GM19238 (cell line): ENCODE results near the gene CDH2.

Experiments used
- DNase-seq: peaks from one replicate; pipeline ENCODE4 v3.0.0; 2011; ENCODE audit warnings: low spot score; ENCODE audit not compliant: insufficient read length

Gene CDH2

DNA sequence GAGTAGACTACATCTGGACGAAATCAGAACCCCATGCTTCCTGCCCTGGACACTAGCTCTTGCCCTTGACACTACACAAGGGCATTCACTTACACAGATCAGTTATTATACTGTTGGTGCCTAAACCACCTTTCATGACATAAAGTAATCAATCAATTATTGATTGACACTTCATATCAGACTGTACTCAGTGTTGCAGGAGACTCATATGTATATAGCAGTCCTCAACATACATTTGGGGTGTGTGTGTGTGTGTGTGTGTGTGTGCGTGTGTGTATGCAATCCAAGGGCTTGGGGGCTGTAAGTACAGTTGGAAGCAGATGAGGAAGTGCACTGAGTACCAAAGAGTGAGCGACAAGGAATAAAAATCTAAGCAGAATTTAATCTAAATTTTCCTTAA, 5.1 kb downstream of the CDH2 start:
- DNase-seq: no peak

DNA sequence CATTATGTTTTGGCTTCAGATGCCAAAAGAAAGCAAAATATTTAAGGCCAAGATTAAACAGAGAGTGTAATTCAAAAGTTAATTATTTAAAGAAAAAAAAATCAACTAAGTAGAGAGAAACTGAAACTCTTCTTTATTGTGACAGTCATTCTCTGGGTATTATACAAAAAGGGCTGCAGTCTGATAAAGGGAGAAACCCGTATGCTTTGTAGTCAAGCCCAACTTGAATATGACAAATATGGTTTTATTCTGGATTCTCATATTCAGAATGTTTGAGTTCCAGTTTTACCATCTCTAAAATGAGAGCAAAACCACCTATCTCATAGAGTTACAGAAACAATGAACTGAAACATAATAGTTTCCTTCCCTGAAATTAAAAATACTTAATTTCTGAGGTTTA, 8.2 kb downstream of the CDH2 start:
- no peak for DNase-seq

DNA sequence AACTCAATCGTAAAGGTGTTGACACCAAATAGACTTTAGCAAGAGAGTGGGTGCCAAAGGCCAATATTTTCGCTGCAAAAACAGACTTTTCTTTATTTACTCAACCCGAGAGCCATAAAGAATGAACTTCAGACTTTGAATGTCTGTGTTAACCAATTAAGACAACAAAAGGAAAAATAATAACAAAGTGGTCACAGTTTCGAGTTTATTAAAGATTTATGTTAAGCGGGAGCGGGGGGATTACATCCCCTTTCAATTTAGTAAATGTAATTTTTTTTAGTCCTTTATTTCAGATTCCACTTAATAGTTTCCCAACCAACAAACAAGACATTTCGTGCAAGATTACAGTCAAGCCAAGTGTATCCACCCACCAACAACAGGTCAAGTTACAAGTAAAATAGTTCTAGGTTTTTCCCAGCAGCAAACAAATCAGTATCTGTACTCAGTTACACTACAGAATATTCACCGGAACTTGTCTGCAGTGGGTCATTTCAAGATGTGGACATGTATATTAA, 9.0 kb downstream of the CDH2 start:
- DNase-seq: no peak

DNA sequence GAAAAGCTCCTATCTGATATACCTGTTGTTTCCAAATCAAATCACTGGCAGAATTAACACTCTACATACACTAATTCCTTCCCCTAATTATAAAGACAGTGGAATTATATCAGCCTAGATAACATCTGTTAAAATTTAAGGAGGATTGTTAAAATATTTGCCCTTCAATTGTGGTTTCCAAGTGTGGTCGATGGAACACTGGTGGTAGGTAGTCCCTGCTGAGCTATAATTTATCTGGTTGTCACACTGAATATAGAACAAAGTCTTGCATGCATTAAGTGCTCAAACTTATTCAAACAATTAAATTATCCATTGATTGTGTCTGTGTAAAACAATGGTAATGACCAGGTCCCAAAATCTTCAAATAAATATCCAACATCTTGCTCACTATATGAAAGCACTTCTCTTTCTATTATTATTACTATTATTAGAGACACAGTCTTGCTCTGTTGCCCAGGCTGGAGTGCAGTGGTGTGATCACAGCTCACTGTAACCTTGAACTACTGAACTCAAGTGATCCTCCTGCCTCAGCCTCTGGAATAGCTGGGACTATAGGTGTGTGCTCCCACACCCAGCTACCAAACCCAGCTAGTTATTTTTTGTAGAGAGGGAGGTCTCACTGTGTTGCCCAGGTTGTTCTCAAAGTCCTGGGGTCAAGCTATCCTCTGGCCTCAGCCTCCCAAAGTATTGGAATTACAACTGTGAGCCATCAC, 12.0 kb downstream of the CDH2 start:
- no peak for DNase-seq

DNA sequence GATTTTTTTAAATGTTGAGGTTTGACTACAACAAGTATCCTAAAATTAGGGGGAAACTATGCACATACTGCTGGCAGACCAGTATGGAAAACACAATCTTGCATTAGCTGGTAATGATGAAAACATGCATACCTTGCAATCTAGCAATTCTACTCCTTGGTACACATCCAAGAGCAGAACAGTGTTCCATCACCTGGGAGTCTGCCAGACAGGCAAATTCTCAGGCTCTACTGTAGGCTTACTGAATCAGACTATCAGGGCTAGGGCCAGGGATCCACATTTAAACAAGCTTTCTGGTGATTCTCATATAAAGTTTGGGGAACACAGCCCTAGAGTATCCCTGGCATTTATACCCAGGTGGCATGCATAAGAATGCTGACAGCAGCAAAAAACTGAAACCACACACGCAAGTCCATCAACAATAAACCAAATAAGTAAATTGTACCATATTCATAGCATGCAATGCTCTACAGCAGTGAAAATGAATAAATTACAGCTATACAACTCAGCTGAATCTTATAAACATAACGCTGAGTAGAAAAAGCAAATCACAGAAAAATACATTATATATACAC, 13.6 kb downstream of the CDH2 start:
- no peak for DNase-seq

DNA sequence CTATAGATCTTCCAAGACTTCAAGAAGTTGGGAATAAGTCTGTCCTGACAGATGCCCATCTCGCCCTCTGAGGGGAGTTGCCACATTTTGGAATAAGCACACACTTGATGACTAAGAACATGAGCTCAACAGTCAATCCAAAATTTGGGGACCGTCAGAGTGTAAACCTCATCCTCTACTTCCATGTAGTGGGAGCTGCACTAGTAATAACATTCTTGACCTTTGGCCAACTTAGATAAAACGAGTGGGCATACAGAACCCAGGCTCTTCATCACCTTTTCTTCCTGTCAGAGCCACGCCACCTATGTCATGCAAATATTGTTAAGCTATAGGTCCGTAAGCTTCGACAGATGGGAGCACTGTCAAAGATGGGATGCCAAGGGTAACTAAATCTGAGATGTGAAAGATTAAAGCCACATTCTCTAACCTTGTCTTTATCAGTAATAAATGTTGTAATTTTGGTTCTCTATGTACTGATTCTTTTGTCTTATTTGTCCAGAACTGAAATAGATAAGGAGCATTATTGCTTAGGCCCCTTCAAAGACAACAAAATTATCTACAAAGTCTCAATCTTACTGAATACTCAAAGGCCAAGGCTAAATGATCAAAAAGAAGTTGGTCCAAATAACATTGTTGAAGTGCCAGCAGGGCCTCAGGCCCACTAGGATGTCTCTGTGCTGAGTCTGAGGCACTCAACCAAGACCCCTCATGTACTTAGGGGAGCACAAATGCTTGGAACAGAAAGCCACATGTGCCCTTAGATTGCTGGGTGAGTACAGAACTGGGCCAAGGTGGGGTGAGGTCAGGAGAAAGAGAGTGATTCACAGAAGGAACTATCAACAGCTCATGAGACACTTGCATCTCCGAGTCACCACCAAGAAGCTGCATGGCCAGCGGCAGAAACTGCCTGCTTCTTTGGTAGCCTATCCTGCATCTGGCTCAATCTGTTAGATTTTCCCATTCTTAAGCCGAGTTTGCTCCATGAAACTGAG, 15.0 kb downstream of the CDH2 start:
- DNase-seq: no peak

DNA sequence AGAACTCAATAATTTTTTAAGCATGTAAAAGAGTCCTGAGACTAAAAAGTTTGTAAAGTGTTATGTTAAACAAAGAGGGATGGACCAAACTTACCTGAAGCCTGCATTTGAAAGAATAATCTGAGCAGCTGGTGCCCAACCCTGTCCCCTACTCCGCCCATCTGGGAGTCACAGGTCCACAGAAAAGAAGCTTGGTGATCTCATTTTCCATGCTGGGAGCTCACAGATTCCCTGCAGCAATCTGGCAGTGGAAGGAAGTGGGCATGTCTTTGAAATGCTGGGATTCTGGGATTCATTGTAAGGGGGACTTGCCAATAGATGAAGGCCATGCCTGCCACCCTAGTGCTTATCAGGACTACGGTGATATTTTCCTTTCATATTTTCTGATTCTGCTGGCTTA, 17.9 kb downstream of the CDH2 start:
- no peak for DNase-seq

DNA sequence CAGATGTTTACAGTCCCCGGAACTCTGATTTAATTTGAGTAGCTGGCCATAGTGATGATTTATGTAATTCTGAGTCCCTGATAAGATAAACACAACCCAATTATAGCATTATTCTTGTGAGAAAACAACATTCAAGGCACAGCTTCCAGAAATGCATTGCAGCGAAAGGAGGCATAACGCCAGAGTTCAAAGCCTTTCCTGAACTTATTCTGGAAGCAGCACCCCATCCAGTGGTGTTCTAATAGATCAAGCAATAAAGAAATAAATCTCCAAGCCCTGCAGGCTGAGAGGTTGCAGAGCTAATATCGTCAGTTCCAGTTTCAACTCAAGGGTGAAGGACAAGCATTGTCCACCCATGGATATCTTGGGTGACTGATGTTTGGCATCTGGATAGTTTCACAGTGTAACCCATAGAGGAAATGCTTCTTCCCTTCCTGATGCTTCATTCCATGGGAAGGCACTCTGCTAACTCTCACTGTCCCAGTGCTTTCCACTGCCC, 18.8 kb downstream of the CDH2 start:
- DNase-seq: no peak

DNA sequence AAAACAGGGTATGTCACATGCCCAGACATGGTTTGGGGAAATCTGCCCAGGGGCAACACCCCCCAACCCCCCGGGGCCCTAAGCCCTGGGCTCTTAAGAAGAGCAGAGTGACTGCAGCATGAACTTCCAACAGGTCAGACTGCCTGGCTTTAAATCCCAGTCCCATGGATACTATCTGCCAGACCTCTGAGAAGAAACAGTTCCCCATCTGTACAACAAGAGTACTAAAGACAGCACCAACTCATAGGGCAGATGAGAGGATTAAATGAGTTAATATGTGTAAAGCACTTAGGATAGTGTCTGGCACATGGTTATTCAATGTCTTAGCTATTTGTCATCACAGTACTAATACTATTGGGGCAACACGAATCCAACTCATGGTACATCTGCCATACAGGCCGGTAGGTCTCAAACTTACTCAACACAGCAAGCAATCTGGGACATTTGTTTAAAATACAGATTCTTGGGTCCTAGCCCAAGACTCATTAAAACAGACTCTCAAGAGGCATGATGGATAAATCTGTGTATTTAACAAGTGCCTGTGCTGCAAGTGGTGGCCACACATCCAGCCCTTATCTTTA, 23.4 kb downstream of the CDH2 start:
- no peak for DNase-seq

DNA sequence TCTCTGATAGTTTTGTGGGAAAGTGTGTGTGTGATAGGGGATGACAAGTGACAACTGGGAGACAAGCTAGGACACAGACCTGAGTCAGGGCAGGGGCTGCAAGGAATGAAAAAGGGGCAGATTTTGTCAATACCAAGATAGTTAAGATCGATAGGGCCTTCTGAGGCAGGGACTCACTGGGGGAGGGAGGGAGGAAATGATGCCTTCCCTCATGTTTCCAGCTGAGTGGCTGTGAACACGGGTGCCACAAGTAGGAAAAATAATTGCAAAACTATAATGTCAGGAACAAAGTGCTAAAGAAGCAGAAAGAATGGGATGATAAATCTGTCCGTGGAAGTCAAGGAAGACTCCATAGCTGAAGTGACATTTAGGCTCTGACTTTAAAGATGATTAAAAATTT, 24.2 kb downstream of the CDH2 start:
- no peak for DNase-seq

DNA sequence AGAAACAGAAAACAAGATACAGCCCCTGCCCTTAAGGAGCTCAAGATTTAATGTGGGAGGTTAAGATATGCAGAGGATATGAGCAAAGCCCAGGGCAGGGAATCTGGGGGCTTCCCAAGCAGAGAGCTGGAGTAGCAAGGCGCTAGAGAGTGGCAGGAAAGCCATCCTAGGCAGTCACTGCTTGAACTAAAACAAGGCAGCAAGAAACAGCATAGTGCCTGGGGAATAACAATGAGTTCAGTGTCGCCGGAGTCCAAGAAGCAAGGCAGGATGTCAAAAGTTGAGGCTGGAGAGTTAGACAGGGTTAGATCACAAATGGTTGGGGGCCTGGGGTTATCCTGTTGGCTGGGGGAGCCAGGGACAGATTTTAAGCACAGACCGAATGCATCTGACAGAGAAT, 24.6 kb downstream of the CDH2 start:
- DNase-seq: no peak

DNA sequence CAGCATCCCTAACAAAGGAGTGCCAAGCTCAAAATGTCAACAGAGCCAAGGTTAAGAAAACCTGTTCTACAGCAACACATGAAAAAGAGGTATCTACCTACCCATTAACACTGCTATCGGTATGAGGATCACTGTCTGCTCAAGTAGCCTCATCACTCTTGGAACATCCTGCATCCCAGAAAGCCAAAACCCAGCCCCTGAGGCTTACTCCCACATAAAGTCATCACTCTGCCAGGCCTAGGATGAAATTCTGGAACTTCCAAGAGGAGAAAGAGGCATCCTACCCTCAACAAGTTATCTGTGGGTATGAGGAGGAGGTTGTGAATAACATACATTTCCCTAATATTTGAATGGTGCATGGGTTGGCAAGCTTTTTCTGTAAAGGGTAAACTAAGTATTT, 25.5 kb downstream of the CDH2 start:
- no peak for DNase-seq

DNA sequence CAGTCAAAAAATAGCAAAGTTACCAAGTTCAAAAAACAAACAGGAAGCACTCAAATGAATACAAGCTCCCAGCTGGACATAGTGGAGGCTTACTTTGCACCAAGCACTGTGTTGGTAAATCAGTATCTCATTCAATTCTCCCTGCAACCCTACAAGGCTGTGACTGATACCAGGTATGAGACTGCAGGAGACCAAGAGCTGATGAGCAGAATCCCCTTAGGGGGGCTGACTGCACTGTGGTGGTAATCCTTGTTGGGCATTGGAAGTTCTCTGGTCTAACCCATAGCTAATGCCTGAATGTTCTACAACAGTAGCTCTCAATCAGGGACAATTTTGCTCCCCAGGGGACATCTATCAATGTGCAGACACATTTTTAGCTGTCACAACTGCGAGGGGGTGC, 26.0 kb downstream of the CDH2 start:
- no peak for DNase-seq

DNA sequence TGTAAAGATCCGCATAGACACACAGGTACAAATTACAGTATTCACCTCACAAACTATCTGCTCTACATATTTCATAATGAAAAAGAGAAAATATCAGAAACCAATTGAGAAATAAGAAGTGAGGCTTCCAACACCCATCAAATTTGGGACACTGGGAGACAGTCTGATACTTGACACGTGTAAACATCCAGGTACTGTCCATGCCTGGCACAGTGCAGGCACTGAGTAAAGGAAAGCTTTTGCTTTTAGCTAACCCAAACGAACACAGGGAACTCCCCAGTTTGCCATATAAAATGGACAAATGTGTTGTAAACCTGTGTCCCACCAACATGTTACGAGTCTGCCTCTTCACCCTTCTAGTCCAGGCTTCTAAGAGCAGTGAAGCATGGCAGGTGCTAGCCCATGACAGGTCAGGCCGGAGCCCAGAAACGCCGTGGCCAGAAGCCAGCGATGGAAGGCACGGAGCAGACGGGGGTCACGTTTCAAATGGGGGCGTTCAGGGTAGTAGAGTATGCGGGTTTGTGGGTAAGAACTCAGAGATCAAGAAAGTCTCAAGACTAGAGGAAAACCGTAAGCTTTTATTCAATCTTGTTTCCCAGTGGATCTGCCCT, 27.0 kb downstream of the CDH2 start:
- DNase-seq: no peak

DNA sequence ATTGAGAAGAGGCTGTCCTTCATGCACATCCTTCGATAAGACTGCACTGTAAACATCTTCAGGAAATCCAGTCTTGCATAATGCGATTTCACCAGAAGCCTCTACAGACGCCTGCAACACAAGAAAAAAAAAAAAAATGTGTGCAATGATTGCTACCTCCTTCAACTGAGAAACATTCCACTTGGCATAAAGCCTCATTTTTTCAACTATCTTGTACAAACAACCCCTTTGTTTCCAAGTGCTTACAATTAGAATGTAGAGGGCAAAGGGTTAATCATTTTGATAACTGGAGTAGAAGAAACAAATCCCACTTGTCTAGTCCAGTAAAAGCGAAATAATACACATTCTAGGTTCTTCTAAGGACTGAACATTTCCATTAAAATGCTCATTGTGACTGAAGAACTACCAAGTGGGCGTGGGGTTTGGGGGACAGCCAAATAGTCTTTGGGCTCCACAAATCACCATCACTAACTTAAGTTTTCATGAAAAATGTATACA, 29.2 kb downstream of the CDH2 start:
- no peak for DNase-seq

DNA sequence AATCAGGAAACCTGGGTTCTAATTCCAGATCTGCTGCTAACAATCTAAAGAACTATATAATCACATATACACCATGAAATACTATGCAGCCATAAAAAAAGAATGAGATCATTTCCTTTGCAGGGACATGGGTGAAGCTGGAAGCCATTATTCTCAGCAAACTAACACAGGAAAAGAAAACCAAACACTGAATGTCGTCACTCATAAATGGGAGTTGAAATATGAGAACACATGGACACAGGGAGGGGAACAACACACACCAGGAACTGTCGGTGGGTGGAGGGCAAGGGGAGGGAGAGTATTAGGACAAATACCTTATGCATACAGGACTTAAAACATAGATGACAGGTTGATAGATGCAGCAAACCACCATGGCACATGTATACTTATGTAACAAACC, 33.2 kb downstream of the CDH2 start:
- no peak for DNase-seq

DNA sequence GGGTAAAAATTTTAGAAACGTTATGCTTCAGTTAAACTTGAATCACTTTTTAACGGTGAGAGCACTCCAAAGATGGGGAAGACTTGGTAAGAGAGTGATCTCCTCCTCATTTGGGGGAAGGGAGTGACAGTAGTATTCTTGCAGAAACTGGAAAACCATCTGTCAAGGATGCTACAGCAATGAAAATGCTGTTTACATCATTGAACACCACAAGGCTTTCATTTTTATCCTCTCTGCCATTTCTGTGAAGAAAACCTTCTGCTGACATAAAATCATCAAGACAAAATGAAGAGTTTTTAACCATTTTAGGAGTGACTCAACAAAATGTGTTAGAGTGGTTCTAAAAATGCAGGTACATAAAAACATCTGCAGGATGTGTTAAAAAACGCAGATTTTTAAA, 38.1 kb downstream of the CDH2 start:
- DNase-seq: no peak

DNA sequence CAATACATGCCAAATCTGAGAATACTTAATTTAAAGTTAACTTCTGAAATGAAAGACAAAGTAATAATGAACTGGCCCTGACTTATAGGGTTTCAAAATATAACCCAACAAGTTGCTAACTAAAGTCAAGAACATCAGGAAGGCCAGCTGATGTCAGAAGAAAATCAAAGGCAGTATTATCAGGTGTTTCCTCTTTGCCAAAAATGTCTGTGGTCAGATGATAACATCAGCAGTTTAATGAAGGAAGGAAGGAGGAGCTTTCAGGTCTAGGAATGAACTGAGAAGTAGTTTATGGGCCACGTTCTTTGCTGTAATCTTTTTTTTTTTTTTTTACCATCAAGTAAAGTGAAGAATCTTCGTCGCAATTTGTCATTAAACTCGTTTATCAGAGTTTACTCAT, 40.9 kb downstream of the CDH2 start:
- DNase-seq: no peak

DNA sequence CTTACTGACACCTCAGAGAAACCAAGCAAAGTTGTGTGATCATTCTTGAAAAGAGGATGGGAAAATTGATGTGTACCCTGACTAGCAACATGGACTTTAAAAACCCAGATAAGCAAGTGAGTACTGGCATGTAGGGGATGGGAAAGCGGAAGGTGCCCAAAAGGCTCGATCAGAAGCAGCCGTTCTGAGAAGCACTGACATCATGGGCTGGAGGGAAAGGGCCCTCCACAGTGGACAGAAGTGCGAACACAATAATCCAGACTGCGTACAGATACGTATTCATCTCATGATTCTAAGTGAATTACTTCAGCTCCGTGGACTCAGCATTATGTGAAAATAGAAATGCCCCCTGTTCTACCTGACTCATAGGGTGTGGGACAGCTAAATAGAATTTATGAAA, 42.2 kb downstream of the CDH2 start:
- DNase-seq: no peak

DNA sequence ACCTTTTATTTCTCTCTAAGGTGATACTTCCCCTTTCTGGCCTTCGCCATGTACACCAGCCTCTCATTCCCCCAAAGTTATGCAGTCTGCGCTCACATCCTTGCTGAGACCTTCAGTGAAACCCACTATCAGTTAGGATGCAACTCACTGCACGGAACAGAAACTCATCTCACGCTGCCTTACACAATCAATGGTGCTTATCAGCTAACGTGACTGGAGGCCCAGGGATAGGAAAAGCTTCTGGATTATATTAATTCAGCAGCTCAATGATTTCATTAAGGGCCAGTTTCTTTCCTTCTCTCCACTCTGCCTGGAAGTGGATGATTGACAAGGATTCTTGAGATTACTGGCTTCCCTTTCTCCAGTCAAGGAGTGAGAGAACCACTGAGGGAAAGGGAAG, 44.8 kb downstream of the CDH2 start:
- DNase-seq: no peak

DNA sequence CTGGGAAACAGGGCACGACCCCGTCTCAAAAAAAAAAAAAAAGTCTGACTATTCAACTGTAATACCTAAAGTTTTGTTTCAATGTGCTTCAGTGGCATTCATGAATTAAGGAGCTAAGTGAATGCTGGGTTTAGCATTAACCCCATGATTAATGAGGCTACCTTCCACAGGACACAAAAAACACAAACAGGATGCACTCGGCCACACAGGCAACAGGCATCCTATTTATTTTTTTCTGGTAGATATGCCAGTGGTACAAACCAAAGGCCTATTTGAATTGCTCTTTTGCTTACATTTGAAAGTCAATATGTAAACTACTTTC, 48.3 kb downstream of the CDH2 start:
- no peak for DNase-seq
